HG03097 (cell line): ENCODE data around the gene GOLT1B.
A peak's percentile ranks its signal among the peaks of the same experiment; 100 is the strongest.
"Not testable (repeated sequence)": the region's sequence is repeated elsewhere in the genome, so short reads cannot be mapped to it uniquely, and the experiment has no call there.

Source experiments
- ATAC-seq: cut with Tn5 transposase; IDR thresholded peaks from one replicate; pipeline ENCODE4 v1.9.1; 2021; ENCODE audit not compliant: unreplicated experiment, low FRiP score

GOLT1B gene, protein sequence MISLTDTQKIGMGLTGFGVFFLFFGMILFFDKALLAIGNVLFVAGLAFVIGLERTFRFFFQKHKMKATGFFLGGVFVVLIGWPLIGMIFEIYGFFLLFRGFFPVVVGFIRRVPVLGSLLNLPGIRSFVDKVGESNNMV

DNA sequence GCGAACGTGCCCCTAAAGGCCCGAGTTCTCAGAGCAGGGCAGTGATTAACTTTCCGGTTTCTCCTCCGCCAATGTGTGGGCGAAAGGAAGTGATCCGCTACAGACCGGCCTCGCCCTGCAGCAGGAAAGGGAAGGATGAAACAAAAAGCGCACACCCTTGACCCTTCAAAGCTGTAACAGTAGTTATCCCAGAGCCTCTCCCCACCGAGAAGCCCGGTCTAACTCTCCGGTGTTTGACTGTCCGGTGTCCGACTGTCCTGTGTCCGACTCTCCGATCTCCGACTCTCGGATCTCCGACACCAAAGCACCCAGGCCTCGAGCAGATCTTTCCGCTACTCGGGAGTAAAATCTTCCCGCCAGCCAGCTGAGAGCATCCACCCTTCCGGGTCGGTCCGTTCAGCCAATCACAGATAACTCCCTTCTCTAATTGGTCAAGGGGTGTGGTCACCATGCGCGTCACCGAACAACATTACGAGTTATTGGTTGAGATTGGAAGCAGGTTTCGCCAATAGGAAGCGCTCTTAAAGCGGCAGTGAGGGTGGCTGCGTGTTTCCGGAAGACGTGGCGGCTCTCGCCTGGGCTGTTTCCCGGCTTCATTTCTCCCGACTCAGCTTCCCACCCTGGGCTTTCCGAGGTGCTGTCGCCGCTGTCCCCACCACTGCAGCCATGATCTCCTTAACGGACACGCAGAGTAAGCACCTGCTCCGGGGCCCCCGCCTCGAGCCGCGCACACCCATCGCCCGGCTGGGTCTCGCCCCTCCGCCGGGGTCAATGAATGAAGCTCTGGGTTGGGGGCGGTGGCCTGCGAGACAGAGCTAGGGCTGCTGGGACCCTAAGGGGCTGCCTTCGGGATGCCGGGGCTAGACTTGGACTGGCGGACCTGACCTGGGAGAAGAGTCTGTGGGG, at the start of gene GOLT1B, which contains the start of gene RECQL:
Gene GOLT1B, plus strand, starts transcription at position 532 of the 906 bp plus-strand sequence. Its CDS starts 135 bp downstream, at position 667.
Gene RECQL, minus strand, starts transcription at position 378 of the 906 bp plus-strand sequence. CDS start 2,065 bp downstream, outside the sequence.
- peak; percentile 99 for ATAC-seq

GRCh38 chr12:21453312-21453852, 48.2 kb upstream of the GOLT1B start:
- ATAC-seq: no peak

- ATAC-seq: no peak
Measured at GRCh38 chr12:21456291-21456780, 45.3 kb upstream of the GOLT1B start.

GRCh38 chr12:21459474-21459873, 42.1 kb upstream of the GOLT1B start:
- no peak for ATAC-seq

- not testable (repeated sequence) for ATAC-seq
Measured at GRCh38 chr12:21467334-21467733, 34.3 kb upstream of the GOLT1B start.

DNA sequence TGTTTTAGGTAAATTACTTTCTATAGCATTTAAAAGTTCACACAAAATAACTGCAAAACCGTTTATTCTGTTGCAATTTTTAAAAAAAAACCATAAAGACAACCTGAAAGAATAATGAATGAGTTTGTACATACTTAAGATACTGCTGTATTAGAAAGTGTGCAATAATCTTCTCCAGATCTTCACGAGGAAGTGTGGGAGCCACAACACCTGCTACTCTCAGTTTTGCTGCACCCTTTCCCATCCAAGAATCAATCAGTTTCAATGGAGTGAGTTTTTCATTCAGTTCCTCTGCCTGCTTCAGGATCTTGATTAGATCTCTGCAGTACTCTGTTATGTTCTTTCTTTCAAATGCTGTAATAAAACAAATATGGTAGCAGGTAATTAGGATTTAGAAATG, 30.3 kb upstream of the GOLT1B start:
- ATAC-seq: no peak

DNA sequence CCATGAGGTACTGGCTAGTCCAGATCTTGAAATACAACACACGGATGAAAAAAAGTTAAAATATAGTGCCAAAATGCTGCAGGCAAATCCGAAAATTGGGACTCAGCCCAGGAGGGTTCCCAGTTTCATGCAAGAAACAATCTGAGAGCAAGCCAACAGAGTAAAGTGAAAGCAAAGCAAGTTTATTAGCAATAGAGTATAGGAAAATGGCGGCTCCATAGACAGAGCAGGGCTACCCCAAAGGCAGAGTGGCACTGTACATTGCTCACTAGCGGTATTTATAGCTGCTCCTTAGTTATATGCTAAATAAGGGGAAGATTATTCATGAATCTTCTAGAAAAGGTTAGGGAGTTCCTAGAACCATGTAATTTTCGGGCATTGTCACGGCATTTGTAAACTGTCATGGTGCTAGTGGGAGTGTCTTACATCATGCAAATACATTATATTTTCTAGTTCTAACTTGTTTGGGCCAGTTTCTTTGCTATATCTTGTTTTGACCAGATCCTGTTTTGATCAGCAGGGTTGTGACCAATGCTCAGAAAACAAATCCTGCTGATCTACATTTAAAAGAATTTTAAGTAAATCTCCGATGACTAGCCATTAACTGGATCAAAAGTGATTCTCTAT, 29.3 kb upstream of the GOLT1B start:
- no peak for ATAC-seq

DNA sequence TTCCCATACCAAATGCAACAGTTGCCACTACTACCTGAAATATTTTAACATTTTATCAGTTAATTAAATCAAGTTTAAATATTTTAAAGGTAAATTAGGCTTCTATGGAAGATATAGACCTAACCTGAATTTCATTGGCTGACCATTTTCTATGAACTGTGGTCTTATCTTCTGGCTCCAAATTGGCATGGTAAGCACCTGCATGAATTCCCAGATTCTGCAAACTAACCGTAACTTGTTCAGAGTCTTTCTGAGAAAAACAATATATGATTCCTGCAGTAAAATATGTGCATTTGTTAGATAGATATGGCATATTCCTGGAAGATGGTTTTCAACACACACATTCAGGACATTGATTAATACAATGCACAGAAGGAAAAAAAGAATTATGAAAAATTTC, 26.0 kb upstream of the GOLT1B start:
- no peak for ATAC-seq

DNA sequence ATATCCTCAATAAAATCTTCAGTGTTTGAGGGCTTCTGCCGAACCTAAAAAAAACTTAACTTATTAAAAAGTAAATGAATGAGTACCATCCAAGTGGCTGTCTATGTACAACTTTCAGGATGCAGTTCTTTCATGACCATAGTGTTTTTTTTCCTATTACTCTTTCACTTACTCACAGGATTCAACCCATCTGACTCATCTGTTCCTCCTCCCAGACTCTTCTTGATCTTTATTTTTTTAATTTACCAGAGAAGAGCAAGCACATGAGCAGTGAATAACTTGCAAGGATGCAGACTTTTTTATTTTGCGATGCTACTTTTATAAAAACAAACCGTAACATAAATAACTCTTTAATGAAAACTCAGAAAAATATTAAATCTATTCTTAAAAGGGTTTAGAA, 24.6 kb upstream of the GOLT1B start:
- ATAC-seq: no peak

- ATAC-seq: no peak
Measured at GRCh38 chr12:21478756-21479455, 22.7 kb upstream of the GOLT1B start.

DNA sequence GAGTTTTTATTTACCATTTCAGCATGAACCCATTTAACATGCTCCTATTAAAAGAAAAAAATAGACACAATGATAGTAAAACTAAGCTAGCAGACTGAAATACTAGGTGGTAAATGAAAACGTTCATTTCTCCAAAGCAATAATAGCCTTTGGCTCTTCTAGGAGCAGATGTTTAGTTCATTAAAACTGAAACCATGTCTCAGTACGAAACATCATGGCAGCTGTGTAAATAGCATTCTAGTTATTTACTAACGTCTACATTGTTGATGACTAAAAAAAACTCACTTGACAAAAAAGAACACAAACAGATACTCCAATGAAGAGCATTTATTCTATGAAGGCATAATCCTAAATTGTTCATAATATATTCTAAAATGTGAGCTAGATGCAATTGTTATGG, 18.1 kb upstream of the GOLT1B start:
- no peak for ATAC-seq

GRCh38 chr12:21485998-21486397, 15.6 kb upstream of the GOLT1B start:
- no peak for ATAC-seq

- no peak for ATAC-seq
Measured at GRCh38 chr12:21499765-21500164, 1.8 kb upstream of the GOLT1B start.

GRCh38 chr12:21500786-21501257, 767 bp upstream of the GOLT1B start:
- ATAC-seq: peak; percentile 2

DNA sequence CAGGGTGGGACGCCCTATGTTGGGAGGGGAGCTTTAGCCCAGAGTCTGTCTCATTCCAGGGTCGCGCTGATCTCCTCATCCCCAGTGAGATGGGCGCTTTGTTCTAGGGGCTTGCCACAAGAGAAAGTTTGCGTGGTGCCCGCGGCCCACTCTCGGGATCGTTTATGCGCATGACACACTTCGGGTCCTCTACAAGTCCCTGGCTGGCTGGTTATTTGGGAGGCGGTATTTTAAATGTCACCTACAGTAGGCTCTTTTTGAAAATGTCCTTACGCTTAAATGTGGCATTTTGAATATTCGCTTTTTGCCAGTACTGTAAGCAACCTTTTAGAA, 541 bp downstream of the GOLT1B start:
- no peak for ATAC-seq

DNA sequence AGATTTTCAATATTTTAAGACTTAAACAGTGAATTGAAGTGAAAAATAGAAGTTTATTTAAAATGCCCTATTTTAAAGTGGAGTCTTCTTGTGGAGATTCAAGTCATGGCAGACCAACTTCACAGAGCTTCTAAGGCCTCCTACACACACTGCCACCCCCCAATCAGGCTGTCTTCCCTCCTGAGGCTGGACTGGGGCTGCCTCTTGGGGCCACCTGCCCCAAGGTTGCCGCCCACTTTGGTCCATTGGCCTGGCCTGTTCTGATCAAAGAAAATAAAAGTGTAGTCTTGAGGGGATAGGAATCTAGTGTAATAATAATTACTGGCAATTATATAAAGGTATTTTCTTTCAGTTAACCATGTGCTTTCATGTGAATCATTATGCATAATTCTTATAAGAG, 1.3 kb downstream of the GOLT1B start:
- ATAC-seq: no peak

- no peak for ATAC-seq
Measured at GRCh38 chr12:21505888-21506287, 4.3 kb downstream of the GOLT1B start.

DNA sequence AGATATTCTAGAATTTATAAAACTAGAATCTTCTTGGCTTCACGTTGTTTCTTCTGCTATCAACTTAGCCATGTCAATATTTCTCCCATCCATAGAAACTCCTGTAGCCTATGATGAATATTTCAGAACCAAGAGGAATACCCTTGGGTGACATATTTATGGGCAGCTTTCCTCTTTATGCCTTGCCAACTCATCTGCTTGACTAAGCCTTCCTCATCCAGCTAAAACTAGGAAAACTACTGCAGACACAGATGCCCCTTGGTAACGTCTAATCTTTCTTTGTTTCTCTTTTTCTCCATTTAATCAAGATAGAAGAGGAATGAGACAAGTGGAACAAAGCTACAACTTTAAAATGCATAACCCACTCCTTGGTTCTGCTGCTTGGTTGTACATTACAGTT, 6.3 kb downstream of the GOLT1B start:
- ATAC-seq: no peak

DNA sequence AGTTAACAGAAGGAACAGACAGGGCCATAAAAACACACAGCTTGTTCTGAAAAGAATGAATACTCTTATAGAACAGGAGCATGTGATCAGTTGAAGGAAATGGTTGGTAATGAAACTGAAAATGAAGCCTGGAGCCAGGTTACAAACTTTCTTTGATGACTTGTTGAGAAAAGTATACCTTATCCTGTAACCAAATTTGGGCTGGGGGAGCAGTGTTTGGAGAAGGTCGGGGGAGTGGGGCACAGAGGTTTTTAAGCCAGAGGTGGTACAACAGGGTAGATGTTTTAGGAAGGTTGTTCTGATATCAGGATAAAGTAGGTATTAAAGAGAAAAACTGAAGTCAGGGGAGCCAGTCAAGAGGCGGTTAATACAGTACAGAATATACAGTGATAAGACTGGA, 8.2 kb downstream of the GOLT1B start:
- ATAC-seq: peak; percentile 90

DNA sequence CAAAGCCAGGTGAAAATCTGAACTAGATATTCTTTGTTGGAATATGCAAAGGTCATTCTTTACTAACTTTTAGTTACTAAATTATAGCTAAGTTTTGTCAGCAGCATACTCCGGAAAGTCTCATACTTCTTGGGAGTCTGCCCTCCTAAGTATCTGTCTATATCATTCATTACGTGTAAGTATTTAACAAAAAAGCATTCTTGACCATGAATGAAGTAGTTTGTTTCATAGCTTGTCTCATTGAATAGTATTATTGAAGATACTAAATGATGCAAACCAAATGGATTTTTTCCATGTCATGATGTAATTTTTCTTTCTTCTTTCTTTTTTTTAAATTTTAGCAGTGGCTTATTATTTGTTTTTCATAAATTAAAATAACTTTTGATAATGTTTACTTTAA, 14.7 kb downstream of the GOLT1B start:
- no peak for ATAC-seq
